ENCODE measurements around the gene HSPA12A. TPM values are rescaled to one million over a fixed set of nuclear protein-coding genes. Genes with fewer than 3 reads are reported as not detected.

HSPA12A gene
- total RNA-seq, 1 donor from 2014 or later = 7.9 TPM

- FAIRE-seq (no peak), DNase-seq (ENCODE audit: low read depth) (no peak)
- no peak overlapping the region for H3K4me3 ChIP-seq (ENCODE audit: insufficient read depth, low read depth, low read length)
- H4K20me1 ChIP-seq (ENCODE audit: insufficient read depth, low read length) = no peaks in the 10 kb centered on the region
- H3K4me2 ChIP-seq (ENCODE audit: low read length) = no peak overlapping the region
- H2AFZ ChIP-seq (ENCODE audit: low read depth, low read length) = no peak overlapping the region
- H3K27ac ChIP-seq (ENCODE audit: low read depth, low read length) = no peak overlapping the region
- peaks cover 9% of the 10 kb centered on the region for H3K4me1 ChIP-seq (ENCODE audit: insufficient read depth, low read length)
- Mint-ChIP-seq H3K27ac (ENCODE audit: unreplicated experiment) (no peak overlapping the region), H3K9me3 (ENCODE audit: unreplicated experiment) (no peaks in the 10 kb centered on the region), H3K4me3 (ENCODE audit: unreplicated experiment) (no peak overlapping the region), H3K4me1 (ENCODE audit: low read depth, unreplicated experiment) (peaks cover 15% of the 10 kb centered on the region), H3K27me3 (ENCODE audit: low read depth, unreplicated experiment) (peaks cover 3% of the 10 kb centered on the region), H3K36me3 (ENCODE audit: low read depth, unreplicated experiment) (no peaks in the 10 kb centered on the region)
- TF ChIP-seq, protein P1, sequence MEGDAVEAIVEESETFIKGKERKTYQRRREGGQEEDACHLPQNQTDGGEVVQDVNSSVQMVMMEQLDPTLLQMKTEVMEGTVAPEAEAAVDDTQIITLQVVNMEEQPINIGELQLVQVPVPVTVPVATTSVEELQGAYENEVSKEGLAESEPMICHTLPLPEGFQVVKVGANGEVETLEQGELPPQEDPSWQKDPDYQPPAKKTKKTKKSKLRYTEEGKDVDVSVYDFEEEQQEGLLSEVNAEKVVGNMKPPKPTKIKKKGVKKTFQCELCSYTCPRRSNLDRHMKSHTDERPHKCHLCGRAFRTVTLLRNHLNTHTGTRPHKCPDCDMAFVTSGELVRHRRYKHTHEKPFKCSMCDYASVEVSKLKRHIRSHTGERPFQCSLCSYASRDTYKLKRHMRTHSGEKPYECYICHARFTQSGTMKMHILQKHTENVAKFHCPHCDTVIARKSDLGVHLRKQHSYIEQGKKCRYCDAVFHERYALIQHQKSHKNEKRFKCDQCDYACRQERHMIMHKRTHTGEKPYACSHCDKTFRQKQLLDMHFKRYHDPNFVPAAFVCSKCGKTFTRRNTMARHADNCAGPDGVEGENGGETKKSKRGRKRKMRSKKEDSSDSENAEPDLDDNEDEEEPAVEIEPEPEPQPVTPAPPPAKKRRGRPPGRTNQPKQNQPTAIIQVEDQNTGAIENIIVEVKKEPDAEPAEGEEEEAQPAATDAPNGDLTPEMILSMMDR (IDR thresholded peaks at IDR 0.05; ENCODE audit: insufficient read depth, low read depth, low read length) = no peak
- TF ChIP-seq EZH2 (IDR thresholded peaks at IDR 0.05; ENCODE audit: insufficient read depth, low read length) = no peak
- no peak overlapping the region for H3K9ac ChIP-seq (ENCODE audit: low read length)
- no peaks in the 10 kb centered on the region for H3K9me3 ChIP-seq (ENCODE audit: insufficient read depth, low read depth, low read length)
- H3K27me3 ChIP-seq (ENCODE audit: insufficient read depth, low read length) = no peaks in the 10 kb centered on the region
- no peaks in the 10 kb centered on the region for H3K79me2 ChIP-seq (ENCODE audit: insufficient read depth, low read length)
- no peaks in the 10 kb centered on the region for H3K36me3 ChIP-seq (ENCODE audit: insufficient read depth, low read length)
These were observed 33.4 kb upstream of the HSPA12A start for GRCh38 chr10:116775488-116776400.

DNA sequence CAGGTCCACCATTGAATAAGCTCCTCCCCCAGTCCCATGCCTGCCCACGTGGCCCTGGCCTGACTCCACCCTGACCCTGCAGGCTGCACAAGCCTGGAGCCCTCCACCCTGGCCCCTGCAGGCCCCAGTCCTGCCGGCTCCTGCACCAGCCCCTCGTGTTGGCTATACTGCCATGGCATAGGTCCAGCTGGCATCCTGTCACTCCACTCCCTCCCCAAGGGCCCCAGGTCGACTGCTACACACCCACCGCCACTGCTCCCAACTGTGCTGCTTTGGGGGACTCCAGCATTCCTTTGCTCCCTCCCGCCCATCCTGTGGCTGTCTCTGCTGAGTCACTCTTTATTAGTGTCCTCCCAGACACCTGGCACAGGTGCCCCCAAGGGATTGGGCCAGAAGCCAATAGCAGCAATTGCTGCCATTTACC, 32.4 kb upstream of the HSPA12A start:
- Histone ChIP-seq H3K4me1 (ENCODE audit: insufficient read depth, low read length) (peaks cover 13% of the 10 kb centered on the region), H3K27me3 (ENCODE audit: insufficient read depth, low read length) (no peaks in the 10 kb centered on the region), H3K27ac (ENCODE audit: low read depth, low read length) (no peak overlapping the region), H3K4me3 (ENCODE audit: insufficient read depth, low read depth, low read length) (no peak overlapping the region), H3K4me2 (ENCODE audit: low read length) (no peak overlapping the region), H4K20me1 (ENCODE audit: insufficient read depth, low read length) (no peaks in the 10 kb centered on the region), H3K9me3 (ENCODE audit: insufficient read depth, low read depth, low read length) (no peaks in the 10 kb centered on the region), H3K9ac (ENCODE audit: low read length) (no peak overlapping the region), H3K36me3 (ENCODE audit: insufficient read depth, low read length) (no peaks in the 10 kb centered on the region), H3K79me2 (ENCODE audit: insufficient read depth, low read length) (no peaks in the 10 kb centered on the region), H2AFZ (ENCODE audit: low read depth, low read length) (no peak overlapping the region)
- H3K36me3 Mint-ChIP-seq (ENCODE audit: low read depth, unreplicated experiment) = no peaks in the 10 kb centered on the region
- H3K4me1 Mint-ChIP-seq (ENCODE audit: low read depth, unreplicated experiment) = peaks cover 24% of the 10 kb centered on the region
- peaks cover 3% of the 10 kb centered on the region for H3K27me3 Mint-ChIP-seq (ENCODE audit: low read depth, unreplicated experiment)
- no peak overlapping the region for H3K4me3 Mint-ChIP-seq (ENCODE audit: unreplicated experiment)
- no peak for DNase-seq (ENCODE audit: low read depth)
- no peak for TF ChIP-seq EZH2 (IDR thresholded peaks at IDR 0.05; ENCODE audit: insufficient read depth, low read length)
- TF ChIP-seq, protein P1 (IDR thresholded peaks at IDR 0.05; ENCODE audit: insufficient read depth, low read depth, low read length) = no peak
- FAIRE-seq = no peak
- no peak overlapping the region for H3K27ac Mint-ChIP-seq (ENCODE audit: unreplicated experiment)
- no peaks in the 10 kb centered on the region for H3K9me3 Mint-ChIP-seq (ENCODE audit: unreplicated experiment)
